GM04504 (cell line): ENCODE data around the gene SBF2.
"Not testable (repeated sequence)": the region's sequence is repeated elsewhere in the genome, so short reads cannot be mapped to it uniquely, and the experiment has no call there.

ENCODE experiments used
- DNase-seq: peaks from one replicate; pipeline ENCODE4 v3.0.0-alpha.2; 2012; ENCODE audit warnings: low read depth

SBF2 gene

DNA sequence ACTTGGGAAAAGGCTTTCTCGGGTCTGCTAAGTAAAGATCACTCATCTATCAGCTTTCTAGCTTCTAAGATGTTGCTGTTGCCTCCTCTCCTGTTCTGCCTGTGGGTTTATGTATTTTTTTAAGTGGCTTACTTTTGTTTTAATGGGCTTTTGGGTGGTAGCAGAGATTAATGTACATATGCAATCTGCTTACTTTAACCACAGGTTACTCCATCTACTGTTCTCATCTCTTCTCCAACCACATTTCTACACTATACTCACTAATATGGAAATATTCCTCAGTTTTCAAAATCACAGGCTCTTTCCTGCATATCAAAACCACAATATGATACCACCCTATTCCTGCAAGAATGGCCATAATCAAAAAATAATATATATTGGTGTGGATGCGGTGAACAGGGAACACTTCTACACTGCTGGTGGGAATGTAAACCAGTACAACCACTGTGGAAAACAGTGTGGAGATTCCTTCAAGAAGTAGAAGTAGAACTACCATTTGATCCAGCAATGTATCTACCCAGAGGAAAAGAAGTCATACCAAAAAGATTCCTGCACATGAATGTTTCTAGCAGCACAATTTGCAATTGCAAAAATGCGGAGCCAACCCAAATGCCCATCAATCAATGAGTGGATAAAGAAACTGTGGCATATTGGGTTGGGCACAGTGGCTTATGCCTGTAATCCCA is 341.4 kb downstream of the SBF2 start:
- DNase-seq, result no peak

GRCh38 chr11:9951807-9952206 is 342.2 kb downstream of the SBF2 start:
- peak; percentile 46 for DNase-seq

GRCh38 chr11:9950462-9950861 is 343.6 kb downstream of the SBF2 start:
- DNase-seq, result no peak

DNA sequence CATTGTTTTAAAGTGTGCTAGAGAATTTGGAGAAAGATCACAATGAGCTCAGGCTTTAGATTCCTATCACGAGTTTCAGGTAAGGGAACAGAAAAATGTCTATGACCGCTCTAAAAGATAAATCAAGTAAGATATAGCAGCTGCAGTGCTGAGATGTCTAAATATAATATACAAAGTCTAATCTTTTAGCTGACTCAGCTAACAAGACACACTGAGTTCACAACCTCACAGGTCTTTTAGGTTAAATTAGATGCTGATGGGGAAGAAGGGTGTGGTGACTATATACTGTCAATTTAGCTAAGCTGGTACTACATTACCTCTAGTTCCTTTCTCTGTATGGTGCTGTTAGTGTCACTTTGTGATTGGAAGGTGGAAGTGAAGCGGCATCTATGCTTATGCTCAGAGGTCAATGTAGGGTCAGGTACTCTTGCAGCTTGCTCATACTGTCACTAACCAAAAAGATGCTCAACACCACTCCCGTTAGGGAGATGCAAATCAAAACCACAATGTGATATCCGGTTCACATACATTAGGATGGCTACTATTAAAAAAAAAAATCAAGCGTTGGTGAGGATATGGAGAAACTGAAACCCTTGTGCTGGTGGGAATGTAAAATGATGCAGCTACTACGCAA is 346.7 kb downstream of the SBF2 start:
- no peak for DNase-seq

DNA sequence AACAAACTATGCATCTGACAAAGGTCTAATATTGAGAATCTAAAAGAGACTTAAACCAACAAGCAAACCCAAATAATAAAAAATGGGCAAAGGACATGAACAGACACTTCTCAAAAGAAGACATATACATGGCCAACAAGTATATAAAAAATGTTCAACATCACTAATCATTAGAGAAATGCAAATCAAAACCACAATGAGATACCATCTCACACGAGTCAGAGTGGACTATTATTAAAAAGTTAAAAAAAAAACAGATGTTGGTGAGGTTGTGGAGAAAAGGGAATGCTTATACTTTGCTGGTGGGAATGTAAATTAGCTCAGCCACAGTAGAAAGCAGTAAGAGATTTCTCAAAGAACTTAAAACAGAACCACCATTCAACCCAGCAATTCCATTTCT is 348.3 kb downstream of the SBF2 start:
- not testable (repeated sequence) for DNase-seq

DNA sequence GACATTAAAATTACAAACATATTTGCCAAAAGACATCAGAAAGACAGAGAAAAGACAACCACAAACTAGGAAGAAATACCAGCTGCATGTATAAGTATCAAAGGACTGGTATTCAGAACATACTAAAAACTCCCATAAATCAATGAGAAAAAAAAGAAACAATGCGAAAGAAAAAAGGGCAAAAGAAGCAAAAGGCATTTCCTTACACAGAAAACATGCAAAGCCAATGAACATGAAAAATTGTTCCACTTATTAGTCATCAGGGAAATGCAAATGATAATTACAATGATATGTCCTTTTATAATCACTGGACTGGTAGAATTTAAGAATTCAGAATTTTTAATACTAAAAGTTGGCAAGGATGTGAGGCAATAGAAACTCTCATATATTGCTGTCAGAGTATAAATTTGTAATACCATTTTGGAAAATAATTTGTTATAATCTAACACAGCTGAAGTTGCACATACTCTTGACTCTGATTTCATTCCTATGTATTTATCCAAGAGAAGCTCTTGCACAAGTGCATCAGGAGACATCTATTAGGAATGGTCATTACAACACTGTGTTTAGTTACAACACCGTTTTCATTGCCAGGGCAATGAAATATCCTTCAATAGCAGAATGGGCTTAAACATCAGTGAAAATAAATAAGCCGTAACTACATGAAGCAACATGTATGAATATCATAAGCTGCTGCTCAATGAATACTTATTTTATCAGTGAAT is 350.5 kb downstream of the SBF2 start:
- peak; percentile 95 for DNase-seq

- DNase-seq, result no peak
These were observed 352.0 kb downstream of the SBF2 start for GRCh38 chr11:9941991-9942390.

GRCh38 chr11:9939150-9939549 is 354.9 kb downstream of the SBF2 start:
- not testable (repeated sequence) for DNase-seq

DNA sequence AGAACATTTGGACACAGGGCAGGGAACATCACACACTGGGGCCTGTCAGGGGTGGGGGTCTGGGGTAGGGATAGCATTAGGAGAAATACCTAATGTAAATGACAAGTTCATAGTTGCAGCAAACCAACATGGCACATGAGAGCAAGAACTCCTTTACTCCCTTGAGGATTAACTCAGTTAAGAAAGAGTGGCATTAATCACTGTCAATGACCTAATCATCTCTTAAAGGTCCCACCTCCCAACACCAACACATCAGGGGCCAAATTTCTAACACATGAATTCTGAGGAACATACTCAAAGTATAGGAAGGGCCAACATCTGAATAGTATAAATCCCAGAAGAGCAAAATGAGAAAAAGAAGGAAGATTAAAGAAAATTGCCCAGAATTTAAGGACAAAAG is 357.3 kb downstream of the SBF2 start:
- no peak for DNase-seq

DNA sequence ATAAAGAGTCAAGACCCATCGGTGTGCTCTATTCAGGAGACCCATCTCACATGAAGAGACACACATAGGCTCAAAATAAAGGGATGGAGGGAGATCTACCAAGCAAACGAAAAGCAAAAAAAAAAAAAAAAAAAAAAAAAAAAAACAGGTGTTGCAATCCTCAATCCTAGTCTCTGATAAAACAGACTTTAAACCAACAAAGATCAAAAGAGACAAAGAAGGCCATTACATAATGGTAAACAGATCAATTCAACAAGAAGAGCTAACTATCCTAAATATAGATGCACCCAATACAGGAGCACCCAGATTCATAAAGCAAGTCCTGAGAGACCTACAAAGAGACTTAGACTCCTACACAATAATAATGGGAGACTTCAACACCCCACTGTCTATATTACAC is 361.2 kb downstream of the SBF2 start:
- not testable (repeated sequence) for DNase-seq

- DNase-seq, result not testable (repeated sequence)
These were observed 363.3 kb downstream of the SBF2 start for GRCh38 chr11:9930562-9931331.

DNA sequence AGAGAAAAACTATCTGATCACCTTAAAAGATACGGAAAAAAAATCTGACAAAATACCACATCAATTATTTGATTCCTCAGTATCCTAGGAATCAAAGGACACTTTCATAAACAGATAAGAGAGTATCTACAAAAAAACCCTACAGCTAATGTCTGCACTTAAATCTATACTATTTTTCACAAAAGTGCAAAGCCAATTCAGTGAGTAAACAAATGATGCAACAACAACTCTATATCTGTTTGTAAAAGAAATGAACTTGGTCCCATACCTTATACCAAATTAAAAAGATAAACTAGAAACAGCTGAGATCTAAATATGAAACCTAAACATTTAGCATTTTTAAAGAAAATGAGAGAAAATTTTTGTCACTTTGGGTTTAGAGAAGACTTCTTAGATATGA is 366.3 kb downstream of the SBF2 start:
- DNase-seq, result no peak

GRCh38 chr11:9923280-9923679 is 370.7 kb downstream of the SBF2 start:
- DNase-seq, result no peak

GRCh38 chr11:9922806-9923205 is 371.2 kb downstream of the SBF2 start:
- no peak for DNase-seq

DNA sequence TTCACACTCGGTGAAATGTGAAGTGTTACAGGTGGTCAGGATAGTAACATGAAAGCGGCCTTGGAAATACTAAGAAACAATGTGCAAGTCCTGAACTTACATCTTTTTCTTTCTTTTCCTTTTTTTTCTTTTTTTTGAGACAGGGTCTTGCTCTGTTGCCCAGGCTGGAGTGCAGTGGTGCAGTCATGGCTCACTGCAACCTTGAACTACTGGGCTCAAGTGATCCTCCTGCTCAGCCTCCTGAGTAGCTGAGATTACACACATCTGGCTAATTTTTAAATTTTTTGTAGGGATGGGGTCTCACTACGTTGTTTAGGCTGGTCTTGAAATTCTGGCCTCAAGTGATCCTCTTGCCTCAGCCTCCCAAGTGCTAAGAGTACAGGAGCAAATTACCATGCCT is 377.5 kb downstream of the SBF2 start:
- DNase-seq, result no peak

DNA sequence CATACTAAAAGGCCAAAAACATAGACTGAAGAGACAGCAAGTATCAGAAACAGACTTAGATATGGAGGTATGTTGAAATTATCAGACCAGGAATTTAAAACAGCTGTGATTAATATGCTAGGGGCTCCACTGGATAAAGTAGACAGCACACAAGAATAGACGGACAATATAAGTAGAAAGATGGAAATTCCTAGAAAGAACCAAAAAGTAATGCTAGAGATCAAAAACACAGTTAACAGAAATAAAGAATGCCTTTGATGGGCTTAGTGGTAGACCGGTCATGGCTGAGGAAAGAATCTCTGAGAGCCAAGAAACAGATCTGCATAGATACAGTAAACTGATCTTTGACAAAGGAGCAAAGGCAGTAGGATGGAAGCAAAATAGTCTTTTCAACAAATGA is 380.0 kb downstream of the SBF2 start:
- no peak for DNase-seq

DNA sequence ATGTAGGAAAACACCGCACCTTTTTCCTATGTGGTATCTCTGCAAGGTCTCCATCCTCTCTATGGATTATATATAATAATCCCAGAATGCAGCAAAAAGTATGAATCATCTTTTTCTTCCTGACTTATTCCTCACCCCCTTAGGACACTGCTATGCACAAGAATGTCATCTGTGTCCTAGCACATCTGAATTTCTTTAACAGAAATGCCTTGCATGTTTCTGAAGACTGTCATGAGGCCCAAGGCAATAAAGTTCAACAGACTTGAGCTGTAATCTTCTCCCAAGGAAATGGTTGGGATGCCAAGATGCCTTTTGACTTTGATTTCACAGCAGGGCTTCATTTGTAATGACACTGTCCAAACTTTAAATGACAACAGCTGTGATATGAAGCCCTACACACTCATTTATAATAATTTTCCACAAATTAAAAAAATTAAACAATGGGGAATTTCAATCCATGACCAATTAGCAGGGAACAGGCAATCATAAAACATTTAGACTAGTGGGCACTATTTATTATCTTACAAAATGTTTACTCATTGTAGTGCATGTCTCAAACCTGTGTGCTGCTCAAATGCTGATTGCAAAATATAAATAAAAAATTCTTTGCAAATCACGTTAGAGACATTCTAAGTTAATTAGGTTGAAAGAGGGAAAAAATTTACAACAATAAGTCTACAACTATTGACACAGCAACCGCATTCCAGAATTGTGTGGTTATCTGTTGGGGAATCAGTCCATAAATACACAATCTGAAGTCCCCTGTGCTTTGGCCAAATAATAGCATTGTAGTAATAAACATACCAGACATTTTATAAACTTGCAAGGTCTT is 387.8 kb downstream of the SBF2 start:
- DNase-seq, result peak; percentile 99

- DNase-seq, result peak; percentile 47
These were observed 388.5 kb downstream of the SBF2 start for GRCh38 chr11:9905501-9905951.

DNA sequence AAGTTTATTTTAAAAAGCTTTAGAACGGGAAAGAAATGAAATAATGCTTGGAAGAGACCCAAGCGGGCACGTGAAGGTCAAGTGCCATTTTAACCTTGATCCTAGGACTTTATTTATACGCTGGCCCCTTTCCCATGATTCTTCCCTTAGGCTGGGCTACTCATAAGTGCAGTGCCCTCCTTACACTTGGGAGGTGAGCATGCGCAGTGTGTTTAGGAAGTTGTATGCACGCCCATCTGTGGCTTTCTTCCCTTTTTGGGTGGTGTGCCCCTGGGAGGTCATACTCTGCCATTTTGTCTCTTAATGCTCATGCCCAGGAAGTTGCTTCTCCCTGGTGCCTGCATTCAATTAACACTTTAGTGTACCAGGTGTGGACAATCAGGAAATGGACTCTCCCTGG is 390.4 kb downstream of the SBF2 start:
- no peak for DNase-seq

DNA sequence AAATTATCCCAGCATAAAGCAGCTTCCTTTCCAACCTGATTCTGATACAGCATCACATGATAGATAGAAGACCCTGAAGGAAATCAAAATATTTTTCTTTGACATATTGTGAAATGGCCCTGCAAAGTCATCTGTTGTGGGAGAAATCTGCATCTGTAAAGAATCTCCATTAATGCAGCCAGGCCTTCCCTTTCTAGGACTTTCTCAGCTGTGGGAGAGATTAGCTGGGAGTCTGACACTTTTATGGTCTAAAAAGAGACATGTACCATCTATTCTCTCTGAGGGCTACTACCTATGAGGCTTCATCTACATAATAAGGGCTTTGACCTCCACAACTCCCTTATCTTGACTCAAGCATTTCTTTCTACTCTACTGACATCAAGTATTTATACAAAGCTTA is 392.1 kb downstream of the SBF2 start:
- no peak for DNase-seq

DNA sequence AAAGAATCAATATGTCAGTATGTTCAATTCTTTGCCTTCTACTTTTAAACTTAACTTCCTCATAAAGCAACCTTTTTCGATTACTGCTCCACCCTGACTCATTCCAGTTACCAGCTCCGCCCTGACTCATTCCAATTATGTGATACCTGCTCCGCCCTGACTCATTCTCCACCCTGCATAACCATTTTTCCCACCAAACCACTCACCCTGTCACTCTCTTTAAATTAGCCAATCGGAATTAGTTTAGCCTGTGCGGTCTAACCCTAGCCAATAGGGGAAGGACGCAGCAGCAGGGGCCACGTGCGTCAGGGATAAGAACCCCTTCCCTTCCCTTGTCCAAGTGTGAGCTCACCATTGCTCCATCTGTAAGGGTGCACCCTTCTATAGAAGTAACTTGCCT is 393.8 kb downstream of the SBF2 start:
- DNase-seq, result peak; percentile 84

- DNase-seq, result no peak
These were observed 394.3 kb downstream of the SBF2 start for GRCh38 chr11:9899676-9900075.
